Prostate gland (tissue), 2 donors: ENCODE measurements around the gene RNF213. TPM values are rescaled to one million over a fixed set of nuclear protein-coding genes. Genes with fewer than 3 reads are reported as not detected.
A peak's percentile ranks its signal among the peaks of the same experiment; 100 is the strongest.

ENCODE experiments used
- DNase-seq: peaks from one replicate; pipeline ENCODE4 v3.0.0-alpha.2; 2019; ENCODE audit warnings: low spot score
- H3K27ac ChIP-seq, 2 donors: fragments of 200-600 bp; sonication (generic); 2 replicates each; pipeline ENCODE4 v1.5.1; 2017 to 2019
- H3K27me3 ChIP-seq: fragments of 200-600 bp; sonication (generic); replicated peaks from 2 replicates; pipeline ENCODE4 v1.5.1; 2019; ENCODE audit not compliant: insufficient read depth
- H3K36me3 ChIP-seq, 2 donors: fragments of 200-600 bp; sonication (generic); 1 replicate in 1 of 2; 2 replicates in 1 of 2; pipeline versions ENCODE4 v1.5.1 to v1.8.1; 2017 to 2019
- H3K4me1 ChIP-seq: fragments of 200-600 bp; sonication (generic); replicated peaks from 2 replicates; pipeline ENCODE4 v1.5.1; 2019
- H3K4me3 ChIP-seq, 2 donors: fragments of 200-600 bp; sonication (generic); 2 replicates each; pipeline ENCODE4 v1.5.1; 2017 to 2019
- H3K9me3 ChIP-seq: fragments of 200-600 bp; sonication (generic); 2 replicates; pipeline ENCODE4 v1.5.1; 2017
- POLR2A ChIP-seq: fragments of 450-650 bp; IDR thresholded peaks from one replicate; pipeline ENCODE4 v1.6.1; 2016; ENCODE audit warnings: antibody characterized with exemption, mild to moderate bottlenecking
- POLR2AphosphoS5 ChIP-seq: sonication (generic); formaldehyde crosslinking; IDR thresholded peaks from one replicate; pipeline ENCODE4 v1.6.1; 2017; ENCODE audit warnings: antibody characterized with exemption
- WGBS: methylation state at CpG from one replicate; pipeline ENCODE4 v1.1.5; 2018; 5-methylcytosine and 5-hydroxymethylcytosine counted together
- intact Hi-C: fragments of 100-400 bp; cut with DNase I; formaldehyde crosslinking; loops from one replicate; pipeline ENCODE4 v1.14.2; 2022
- total RNA-seq, 2 donors: library from RNA; depleted of rRNA; stranded (reverse); fragments of >200 nt; gene quantifications; one replicate each; pipeline ENCODE4 v1.1.0, GENCODE V29; 2016
- TF ChIP-seq, protein P1 (sequence below), 4 experiments: fragments of 200-600 bp in 2 of 4; fragments of 450-650 bp in 2 of 4; sonication (generic) in 2 of 4; IDR thresholded peaks; 1 replicate in 3 of 4; 2 replicates in 1 of 4; pipeline ENCODE4 v1.5.1; 2016 to 2019; ENCODE audit warnings: antibody characterized with exemption in 4 of 4, mild to moderate bottlenecking in 2 of 4, moderate library complexity in 2 of 4

RNF213 gene
- total RNA-seq, 2 donors from 2014 or later: 57.7 to 112 TPM

DNA sequence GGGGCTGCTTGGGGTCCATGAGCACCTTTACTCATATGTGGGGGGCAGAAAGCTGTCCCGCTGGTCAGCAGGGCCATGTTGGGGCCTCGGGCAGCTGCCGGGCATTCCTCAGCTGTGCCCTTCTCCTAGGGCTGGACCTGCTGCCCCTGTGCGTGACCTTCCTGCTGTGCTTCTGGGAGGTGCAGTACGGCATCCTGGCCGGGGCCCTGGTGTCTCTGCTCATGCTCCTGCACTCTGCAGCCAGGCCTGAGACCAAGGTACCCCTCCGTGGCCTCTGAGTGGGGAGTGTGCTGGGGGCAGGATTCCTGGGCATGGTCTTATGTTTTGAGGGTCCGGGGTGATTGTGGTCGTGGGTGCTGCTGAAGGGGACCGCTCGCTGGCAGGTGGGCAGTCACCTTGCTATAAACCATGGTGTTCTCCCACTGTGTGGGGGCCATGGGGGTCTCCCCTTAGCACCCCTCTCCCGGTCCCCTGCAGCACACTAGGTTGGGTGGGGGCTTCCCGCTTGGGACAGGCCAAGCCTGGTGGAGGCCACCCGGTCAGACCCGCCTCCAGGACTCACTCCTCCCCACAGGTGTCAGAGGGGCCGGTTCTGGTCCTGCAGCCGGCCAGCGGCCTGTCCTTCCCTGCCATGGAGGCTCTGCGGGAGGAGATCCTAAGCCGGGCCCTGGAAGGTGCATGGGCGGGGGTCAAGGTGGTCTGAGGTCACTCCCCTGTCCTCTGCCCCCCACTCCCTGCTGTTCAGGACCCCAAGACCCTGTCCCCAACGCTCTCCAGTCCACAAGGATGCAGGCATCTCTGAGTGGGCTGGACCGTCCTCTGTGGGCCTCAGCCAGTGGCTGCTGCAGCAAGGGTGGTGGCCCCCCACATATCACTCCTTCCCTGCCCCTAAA is 12.4 kb upstream of the RNF213 start:
- H3K9me3 ChIP-seq: no peaks in the 10 kb centered on the region
- TF ChIP-seq POLR2AphosphoS5 (no peak), POLR2A (no peak)
- TF ChIP-seq, protein P1, sequence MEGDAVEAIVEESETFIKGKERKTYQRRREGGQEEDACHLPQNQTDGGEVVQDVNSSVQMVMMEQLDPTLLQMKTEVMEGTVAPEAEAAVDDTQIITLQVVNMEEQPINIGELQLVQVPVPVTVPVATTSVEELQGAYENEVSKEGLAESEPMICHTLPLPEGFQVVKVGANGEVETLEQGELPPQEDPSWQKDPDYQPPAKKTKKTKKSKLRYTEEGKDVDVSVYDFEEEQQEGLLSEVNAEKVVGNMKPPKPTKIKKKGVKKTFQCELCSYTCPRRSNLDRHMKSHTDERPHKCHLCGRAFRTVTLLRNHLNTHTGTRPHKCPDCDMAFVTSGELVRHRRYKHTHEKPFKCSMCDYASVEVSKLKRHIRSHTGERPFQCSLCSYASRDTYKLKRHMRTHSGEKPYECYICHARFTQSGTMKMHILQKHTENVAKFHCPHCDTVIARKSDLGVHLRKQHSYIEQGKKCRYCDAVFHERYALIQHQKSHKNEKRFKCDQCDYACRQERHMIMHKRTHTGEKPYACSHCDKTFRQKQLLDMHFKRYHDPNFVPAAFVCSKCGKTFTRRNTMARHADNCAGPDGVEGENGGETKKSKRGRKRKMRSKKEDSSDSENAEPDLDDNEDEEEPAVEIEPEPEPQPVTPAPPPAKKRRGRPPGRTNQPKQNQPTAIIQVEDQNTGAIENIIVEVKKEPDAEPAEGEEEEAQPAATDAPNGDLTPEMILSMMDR (IDR thresholded peaks at IDR 0.05): no peak
- DNase-seq: no peak
- no peak overlapping the region for H3K4me3 ChIP-seq
- H3K27me3 ChIP-seq: no peaks in the 10 kb centered on the region
- WGBS: 91% methylated on average over 23 of the region's 23 CpGs
- intact Hi-C loops: no loop called here
- no peak overlapping the region for H3K27ac ChIP-seq
- H3K4me1 ChIP-seq: no peaks in the 10 kb centered on the region
- H3K36me3 ChIP-seq: peaks cover 6 to 13% of the 10 kb centered on the region in 2 donors

DNA sequence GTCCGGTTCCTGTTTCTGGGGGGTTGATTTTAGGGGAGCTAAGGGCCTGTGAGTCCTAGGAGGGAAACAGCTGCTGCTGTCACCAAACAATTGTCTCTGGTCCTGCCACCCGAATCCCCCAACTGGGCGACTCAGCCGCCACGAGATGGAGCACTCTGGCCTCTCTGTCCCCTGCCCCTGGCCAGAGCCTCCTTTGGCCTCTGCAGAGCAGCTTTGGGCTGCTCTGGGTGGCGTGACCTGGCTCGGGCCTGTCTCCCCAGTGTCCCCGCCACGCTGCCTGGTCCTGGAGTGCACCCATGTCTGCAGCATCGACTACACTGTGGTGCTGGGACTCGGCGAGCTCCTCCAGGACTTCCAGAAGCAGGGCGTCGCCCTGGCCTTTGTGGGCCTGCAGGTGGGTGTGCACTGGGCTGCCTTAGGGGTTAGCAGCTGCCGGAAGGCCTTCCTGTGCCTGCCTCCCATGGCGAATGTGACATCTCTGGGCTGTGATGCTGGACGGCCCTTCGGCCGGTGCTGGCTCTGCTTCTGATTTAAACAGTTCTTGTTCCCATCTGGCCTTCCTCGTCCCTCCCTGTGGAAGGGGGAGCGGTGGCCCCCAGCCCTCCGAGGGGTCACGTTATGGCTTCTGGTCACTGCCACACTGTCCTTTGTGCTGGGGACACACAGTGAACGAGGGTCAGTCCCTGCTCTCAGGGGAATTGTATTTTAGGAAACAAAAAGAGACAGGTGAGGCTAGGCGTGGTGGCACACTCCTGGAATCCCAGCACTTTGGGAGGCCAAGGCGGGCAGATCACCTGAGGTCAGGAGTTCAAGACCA is 11.6 kb upstream of the RNF213 start:
- no peaks in the 10 kb centered on the region for H3K27me3 ChIP-seq
- WGBS: 90% methylated on average over 26 of the region's 26 CpGs
- H3K4me1 ChIP-seq: no peaks in the 10 kb centered on the region
- peaks cover 6 to 13% of the 10 kb centered on the region in 2 donors for H3K36me3 ChIP-seq
- intact Hi-C loops: no loop called here
- H3K4me3 ChIP-seq: no peak overlapping the region
- no peak for DNase-seq
- H3K9me3 ChIP-seq: no peaks in the 10 kb centered on the region
- H3K27ac ChIP-seq: no peak overlapping the region
- TF ChIP-seq POLR2AphosphoS5 (no peak), POLR2A (no peak)
- TF ChIP-seq, protein P1 (IDR thresholded peaks at IDR 0.05): no peak

DNA sequence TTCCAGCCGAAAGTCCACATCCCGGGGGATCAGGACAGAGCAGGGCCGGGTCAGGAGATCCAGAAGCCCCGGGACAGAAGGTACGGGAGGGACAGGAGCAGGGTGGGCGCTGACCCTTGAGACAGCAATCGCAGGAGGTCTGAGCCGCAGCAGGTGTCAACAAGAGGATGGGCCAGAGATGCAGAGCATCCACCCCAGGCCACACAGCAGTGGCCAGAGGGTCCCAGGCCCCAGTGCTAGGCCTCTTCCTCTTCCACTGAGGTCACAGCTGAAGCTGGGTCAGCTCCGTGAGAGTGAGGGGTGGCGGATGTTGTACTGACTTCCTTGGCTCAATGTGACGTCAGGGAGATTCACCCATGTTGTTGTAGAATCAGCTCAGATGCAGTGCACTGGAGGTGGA is 8.7 kb upstream of the RNF213 start:
- no peaks in the 10 kb centered on the region for H3K27me3 ChIP-seq
- no peak overlapping the region for H3K27ac ChIP-seq
- WGBS: 94% methylated on average over 11 of the region's 11 CpGs
- intact Hi-C loops: loop anchor here (10.0 kb wide), 1 partner anchor 247 kb away; no protein-coding TSS in a partner anchor
- H3K9me3 ChIP-seq: no peaks in the 10 kb centered on the region
- TF ChIP-seq POLR2A (no peak), POLR2AphosphoS5 (no peak)
- TF ChIP-seq, protein P1 (IDR thresholded peaks at IDR 0.05): no peak
- DNase-seq: no peak
- H3K36me3 ChIP-seq: no peaks in the 10 kb centered on the region
- no peak overlapping the region for H3K4me3 ChIP-seq
- peaks cover 6% of the 10 kb centered on the region for H3K4me1 ChIP-seq

DNA sequence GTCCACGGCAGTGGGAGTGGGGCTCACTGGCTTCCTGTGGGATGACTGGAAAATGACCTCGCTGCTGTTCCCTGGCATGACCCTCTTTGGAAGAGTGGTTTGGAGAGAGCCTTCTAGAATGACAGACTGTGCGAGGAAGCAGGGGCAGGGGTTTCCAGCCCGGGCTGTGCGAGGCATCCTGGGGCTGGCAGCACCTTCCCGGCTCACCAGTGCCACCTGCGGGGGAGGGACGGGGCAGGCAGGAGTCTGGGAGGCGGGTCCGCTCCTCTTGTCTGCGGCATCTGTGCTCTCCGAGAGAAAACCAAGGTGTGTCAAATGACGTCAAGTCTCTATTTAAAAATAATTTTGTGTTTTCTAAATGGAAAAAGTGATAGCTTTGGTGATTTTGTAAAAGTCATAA is 7.8 kb upstream of the RNF213 start:
- no peak overlapping the region for H3K4me3 ChIP-seq
- H3K4me1 ChIP-seq: peaks cover 6% of the 10 kb centered on the region
- peak; percentile 71 for DNase-seq
- H3K27ac ChIP-seq: no peak overlapping the region
- H3K9me3 ChIP-seq: no peaks in the 10 kb centered on the region
- H3K36me3 ChIP-seq: no peaks in the 10 kb centered on the region
- TF ChIP-seq, protein P1 (IDR thresholded peaks at IDR 0.05): peak; percentile 15 to 78 (median 60)
- TF ChIP-seq POLR2A (no peak), POLR2AphosphoS5 (peak; percentile 47)
- 47% methylated on average over 7 of the region's 13 CpGs for WGBS
- H3K27me3 ChIP-seq: no peaks in the 10 kb centered on the region
- intact Hi-C loops: loop anchor here (10.0 kb wide), 1 partner anchor 248 kb away; no protein-coding TSS in a partner anchor
